ENCODE data around the gene NUP37.
"Not testable (repeated sequence)": the region's sequence is repeated elsewhere in the genome, so short reads cannot be mapped to it uniquely, and the experiment has no call there.

Gene NUP37

GRCh38 chr12:102089228-102089835, 30.6 kb downstream of the NUP37 start:
- DNase-seq (ENCODE audit: low spot score): not testable (repeated sequence)

DNA sequence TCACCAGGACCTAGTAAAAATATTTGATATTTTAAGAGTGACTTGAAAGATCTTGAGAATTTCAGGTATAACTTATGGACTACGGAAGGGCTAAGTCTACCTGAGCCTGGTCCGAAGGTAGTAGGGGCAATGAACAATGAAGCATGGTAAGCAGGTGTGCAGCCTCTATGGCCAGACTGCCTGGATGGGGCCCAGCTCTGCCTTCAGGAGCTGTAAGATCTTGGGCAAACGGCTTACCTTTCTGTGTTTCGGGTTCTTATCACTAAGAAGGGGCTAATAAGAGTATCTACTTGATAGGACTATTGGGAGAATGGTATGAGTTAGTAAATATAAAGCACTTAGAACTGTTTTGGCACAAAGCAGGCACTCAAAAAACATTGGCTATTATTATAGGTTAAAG, 39.1 kb downstream of the NUP37 start:
- no peak for DNase-seq (ENCODE audit: low spot score)

- DNase-seq (ENCODE audit: low spot score): not testable (repeated sequence)
These were observed 47.8 kb downstream of the NUP37 start for GRCh38 chr12:102072092-102072491.

- no peak for DNase-seq (ENCODE audit: low spot score)
These were observed 50.2 kb downstream of the NUP37 start for GRCh38 chr12:102069707-102070106.

GRCh38 chr12:102067574-102068258, 52.2 kb downstream of the NUP37 start:
- no peak for DNase-seq (ENCODE audit: low spot score)

DNA sequence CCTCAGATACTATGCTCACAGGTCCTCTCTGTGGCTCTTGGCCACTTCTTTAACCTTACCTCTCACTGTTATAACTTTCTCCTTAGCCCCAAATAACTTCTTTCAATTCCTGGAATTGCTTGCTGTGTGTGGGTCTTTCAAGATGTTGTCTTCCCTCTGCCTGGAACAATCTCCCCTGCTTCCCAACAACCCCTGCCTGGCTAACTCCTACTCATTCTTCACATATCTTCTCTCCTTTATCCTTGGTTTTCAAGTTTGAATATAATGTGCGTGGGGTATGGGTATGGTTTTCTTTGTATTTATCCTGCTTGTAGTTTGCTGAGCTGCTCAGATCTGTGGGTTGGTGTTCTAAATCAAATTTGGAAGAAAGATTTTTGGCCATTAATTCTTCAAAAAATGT, 55.4 kb downstream of the NUP37 start:
- no peak for DNase-seq (ENCODE audit: low spot score)

DNA sequence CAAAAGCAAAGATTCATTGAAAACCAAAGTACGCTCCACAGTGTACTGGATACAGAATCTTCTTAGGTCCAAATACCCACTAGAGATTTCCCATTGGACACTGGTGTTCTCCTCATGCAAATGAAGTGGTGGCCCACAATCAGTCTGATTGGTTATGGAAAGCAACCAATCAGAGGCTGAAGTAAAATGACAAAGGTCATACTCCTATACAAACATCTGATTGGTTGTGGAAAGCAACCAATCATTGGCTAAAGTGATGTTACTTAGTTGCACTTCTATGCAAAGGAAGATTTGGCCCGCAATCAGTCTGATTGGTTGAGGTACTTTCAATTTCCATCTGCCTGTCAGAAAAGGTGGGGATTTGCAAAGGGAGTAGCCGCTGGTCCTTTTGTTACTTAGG, 56.8 kb downstream of the NUP37 start:
- no peak for DNase-seq (ENCODE audit: low spot score)

DNA sequence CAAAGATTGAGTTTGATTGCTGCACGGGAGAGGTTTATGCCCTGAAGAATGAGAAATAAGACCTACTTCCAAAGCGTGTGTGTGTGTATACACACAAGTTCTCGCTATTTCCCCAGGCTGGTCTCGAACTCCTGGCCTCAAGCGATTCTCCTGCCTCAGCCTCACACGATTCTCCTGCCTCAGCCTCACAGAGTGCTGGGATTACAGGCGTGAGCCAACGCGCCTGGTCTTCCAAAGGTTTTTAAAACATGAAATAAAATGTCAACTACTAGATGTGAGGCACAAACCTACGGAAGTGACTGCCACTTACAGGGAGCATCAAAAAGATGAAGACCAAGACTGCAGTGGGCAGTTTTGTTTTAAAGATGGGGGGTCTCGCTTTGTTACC, 57.5 kb downstream of the NUP37 start:
- no peak for DNase-seq (ENCODE audit: low spot score)

DNA sequence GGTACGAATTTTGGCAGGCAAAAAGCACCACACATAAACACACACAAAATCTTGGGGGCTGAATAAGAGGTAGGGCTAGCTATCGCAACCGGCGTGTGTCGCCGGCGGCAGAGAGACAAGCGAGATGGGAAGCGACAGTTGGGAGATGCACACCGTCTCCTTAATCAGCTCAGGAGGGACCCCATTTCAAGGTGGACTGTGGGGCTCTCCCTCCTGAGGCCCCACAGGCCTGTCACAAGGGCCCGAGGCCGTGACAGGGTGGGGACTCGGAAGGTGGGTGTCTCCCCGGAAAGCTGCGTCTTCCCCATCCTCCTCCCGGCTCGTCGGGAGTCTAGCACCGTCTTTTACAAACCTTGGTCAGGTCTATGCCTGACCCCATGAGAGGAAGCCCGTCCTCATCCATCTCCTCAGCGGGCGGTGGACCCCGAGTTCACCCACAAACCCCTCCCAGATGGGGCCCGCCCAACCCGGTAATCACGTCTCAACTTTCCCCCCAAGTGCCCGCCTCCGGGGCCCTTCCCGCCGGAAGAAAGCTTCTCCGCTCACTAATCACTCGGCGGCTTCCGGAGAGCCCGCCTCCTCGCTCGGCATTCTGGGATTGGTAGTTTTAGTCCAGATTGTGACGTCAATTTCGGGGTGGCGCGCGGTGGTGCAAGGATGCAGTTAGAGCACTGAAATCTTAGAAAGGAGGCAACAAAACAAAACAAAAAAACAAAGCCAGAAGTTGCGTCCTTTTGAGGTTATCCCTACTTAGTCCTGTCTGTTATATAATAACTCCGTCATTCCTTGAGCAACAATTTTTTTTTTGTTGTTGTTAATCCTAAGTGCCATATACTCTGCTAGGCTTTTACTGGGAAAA, 58.1 kb downstream of the NUP37 start, which contains the start of gene WASHC3:
Gene WASHC3 (minus strand): TSS at position 432 of the 859 bp plus-strand sequence. CDS start 29 bp downstream, at position 403.
- DNase-seq (ENCODE audit: low spot score): peak; percentile 85

- DNase-seq (ENCODE audit: low spot score): peak; percentile 4
These were observed 58.8 kb downstream of the NUP37 start for GRCh38 chr12:102061096-102061559.

DNA sequence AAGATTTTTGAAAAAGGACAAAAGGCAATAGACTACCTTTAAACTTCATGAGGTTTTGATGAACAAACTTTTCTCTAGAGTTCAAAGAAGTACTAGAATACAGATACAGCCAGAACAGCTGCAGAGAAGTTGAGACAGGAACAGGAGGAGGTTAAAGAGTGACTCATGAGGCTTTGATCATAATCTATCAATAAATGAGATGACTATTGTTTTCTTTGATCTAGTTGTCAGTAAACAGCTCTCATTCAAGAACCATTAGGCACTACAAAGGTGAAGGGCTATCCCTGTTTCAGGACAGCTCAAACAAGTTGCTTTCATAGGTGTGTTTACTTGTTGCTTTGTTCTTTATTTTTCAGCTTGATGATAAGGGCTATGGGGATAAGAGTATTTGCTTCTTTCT, 60.6 kb downstream of the NUP37 start:
- no peak for DNase-seq (ENCODE audit: low spot score)

DNA sequence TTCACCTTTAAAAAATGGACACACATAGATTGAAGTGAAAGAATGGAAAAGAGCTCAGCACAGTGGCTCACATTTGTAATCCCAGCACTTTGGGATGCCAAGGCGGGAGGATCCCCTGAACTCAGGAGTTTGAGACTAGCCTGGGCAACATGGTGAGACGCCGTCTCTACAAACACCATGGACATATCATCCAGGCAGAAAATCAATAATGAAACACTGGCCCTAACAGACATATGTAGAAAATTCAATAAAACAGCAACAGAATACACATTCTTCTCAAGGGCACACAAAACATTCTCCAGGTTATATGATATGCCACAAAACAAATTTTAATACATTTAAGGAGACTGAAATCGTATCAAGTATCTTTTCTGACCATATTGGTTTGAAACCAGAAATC, 65.6 kb downstream of the NUP37 start:
- no peak for DNase-seq (ENCODE audit: low spot score)

- DNase-seq (ENCODE audit: low spot score): no peak
These were observed 66.9 kb downstream of the NUP37 start for GRCh38 chr12:102053062-102053349.

DNA sequence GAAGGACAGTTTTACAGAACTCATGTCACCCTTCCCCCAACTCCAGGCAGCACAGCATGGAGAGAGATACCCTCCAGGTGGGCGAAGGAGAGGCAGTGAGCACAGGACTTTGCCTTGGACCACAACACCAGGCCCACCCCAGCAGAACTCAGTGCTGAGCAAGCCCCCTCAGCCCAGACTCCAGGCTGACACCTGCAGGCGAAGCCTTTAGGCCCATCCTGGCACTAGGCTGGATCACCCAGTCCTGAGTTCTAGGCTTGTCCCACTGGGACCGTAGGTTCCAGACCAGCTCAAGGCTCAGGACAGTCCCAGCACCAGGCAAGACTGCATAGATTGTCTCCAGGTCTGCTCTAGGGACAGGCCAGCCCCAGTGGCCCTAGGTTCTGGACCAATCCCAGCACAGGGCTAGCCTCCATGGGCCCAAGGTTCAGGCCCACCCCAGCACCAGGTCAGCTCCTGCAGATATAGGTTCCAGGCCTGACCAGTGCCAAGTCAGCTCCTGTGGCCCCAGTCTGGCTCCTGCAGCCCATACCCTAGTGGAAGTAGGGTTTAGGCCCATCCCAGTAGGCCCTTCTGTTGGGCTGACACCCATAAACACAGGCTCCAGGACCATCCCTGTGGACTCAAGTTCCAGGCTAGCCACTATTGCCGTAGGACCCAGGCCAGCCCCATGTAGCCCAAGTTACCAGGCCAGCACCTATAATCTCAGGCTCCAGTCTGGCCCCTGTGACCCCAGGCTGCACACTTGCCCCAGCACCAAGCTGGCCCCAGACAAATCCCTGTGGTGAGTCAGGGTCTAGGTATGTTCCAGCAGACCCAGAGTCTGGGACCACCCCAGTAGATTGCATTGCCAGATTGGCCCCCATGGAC, 67.5 kb downstream of the NUP37 start:
- no peak for DNase-seq (ENCODE audit: low spot score)

DNA sequence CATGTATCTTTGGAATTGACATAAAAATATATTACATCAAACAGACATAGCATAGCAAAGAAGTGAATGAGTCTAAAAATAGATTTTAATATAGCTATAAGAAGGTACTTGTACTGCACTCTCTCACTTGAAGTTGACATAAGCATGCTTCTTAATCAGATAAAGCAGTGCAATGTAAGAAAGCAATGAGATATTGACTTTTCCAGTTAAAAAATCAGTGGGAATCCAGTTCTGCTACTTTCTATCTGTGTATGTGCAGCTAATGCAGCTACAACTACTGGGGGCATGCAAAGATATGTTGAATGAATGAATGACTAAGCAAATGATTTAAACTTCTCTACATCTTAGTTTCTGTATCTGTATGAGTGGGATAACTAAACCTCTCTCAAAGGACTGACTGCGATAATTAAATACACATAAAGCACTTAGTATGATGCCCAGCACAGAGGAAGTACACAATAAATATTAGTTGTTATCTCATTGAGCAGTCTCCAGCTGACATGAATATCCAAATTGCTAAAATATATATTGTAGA, 68.4 kb downstream of the NUP37 start:
- DNase-seq (ENCODE audit: low spot score): no peak

DNA sequence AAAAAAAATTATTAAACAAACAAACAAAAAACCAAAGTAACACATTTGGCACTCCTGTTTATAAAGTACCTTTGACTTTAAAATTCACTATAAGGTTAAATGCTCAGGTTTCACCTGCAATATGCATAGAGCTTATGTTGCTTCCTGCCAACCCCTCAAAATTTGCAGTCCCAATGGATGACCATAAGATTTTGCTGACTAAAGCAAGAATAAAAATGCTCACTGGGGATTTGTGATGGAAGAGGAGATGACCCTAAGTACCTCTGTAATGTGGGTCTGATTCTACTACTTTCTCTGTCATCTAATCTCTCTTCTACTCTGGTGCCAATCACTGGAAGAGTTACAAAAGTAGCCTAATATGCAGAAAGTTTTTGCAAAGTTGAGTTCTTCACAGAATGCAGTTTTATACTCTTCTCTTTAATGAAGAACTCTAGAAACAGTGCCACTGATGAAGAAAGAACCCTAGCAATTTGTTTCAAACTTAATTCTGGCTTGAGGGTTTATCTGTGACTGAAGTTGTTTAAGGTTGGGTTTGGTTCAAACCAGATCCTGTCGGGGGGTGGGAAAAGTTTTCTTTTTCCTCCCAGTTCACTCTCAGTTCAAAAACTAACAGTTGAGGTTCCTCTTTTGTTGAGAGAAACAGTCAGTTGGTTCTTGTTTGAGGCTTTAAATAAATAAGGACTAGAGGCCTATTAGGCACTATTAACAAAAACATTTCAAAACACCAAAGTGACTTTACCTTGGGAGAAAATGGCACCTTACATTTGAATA, 69.1 kb downstream of the NUP37 start:
- no peak for DNase-seq (ENCODE audit: low spot score)

GRCh38 chr12:102043928-102044327, 76.0 kb downstream of the NUP37 start:
- no peak for DNase-seq (ENCODE audit: low spot score)

DNA sequence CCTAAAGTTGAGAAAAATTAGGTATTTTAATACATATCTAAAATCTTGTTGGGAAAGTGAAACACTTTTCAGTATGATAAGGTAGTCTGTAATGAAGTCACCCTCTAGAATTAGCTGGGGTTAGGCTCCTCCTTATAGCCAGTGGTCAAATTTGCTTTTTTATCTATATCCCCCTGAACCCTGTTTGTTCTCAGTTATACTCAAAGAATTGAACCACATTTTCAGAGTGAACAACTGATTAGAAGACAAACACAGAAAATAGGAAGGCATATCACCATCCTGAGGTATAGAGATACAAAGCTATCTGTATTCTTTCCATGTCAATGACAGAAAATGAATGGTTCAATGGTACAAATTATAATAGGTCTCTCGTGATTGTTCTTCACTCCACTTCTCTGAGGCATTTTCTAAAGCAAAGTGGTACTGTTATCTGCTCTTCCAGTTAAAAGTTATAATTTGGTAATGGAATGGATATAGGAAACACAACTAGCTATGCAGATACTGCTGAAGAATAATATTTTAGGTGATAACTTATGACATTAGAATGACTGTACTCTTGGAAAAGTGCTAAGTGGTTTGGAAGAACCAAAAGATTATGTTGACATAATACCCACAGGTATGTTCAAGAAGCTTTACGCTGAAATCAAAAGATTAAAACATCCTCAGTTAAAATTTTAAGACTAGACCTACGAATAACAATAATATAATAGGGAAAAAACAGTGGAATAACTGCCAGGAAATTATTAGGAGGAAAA, 85.7 kb downstream of the NUP37 start:
- no peak for DNase-seq (ENCODE audit: low spot score)

GRCh38 chr12:102031852-102032251, 88.1 kb downstream of the NUP37 start:
- no peak for DNase-seq (ENCODE audit: low spot score)

GRCh38 chr12:102029141-102029540, 90.8 kb downstream of the NUP37 start:
- DNase-seq (ENCODE audit: low spot score): no peak

All from kidney capillary endothelial cell (primary cell).